T-helper 1 cell treated with Interleukin-12 subunit alpha and Interleukin-12 subunit beta and Interleukin-4 antibody, amounts not matched to agents 30 μg/mL and 1 μg/mL, for 36 hours (primary cell): ENCODE results near the gene KLF7.
A peak's percentile ranks its signal among the peaks of the same experiment; 100 is the strongest.
"Not testable (repeated sequence)": the region's sequence is repeated elsewhere in the genome, so short reads cannot be mapped to it uniquely, and the experiment has no call there.

Experiments used
- H3K27ac Mint-ChIP-seq: one replicate; pipeline ENCODE4 v1.8.0; 2021; ENCODE audit warnings: mild to moderate bottlenecking, mixed read lengths
- H3K27me3 Mint-ChIP-seq: one replicate; pipeline ENCODE4 v1.8.0; 2021; ENCODE audit warnings: low read depth, mixed read lengths
- H3K36me3 Mint-ChIP-seq: one replicate; pipeline ENCODE4 v1.8.0; 2021; ENCODE audit warnings: low read depth, mixed read lengths
- H3K4me1 Mint-ChIP-seq: one replicate; pipeline ENCODE4 v1.8.0; 2021; ENCODE audit warnings: low read depth, mixed read lengths
- H3K4me3 Mint-ChIP-seq: one replicate; pipeline ENCODE4 v1.8.0; 2021; ENCODE audit warnings: mild to moderate bottlenecking, moderate library complexity, mixed read lengths
- H3K9me3 Mint-ChIP-seq: one replicate; pipeline ENCODE4 v1.8.0; 2021; ENCODE audit warnings: mixed read lengths

The KLF7 gene

DNA sequence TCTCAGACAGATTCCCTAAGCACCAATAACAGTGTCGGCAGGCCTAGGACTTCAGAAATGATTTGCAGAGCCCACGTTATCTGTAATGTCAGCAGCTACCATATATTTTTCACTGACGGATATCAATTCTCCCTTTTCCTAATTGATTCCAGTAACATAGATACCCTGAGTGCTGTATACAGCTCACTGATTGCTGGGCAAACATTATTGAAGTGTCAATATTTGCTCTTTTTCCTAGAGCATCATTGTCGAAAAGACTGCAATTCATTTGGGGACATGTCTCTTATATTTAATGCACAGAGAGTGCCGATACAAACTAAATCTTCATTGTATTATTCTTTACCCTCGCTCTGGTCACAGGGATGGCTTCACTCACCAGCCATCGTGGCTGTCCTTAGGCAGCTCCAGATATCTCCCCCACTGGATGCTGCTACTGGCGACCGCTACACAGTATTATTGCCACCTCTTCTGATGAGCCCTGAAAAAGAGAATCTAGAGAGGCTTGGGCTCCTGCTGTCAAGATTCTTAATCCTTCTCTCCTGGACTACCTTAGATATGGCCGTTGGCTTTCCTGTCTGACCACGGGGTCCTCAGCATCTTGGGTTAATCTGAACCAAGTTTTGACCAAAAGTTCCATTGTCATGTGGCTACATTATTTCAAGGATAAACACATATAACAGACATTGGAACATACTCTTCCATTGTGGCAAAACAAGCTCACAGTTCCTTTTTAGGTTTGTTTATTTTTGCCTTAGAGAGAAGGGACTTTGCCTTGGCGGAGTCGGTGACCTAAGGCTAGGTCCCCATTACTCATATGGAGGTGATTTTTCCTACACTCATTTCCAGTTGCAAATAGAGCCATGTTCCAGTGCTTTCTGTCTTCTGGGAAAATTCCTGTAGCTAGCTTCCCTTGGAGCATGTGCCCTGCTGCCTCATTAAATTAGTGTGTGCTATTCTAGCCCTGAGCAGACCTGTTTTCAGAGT lies 121.1 kb downstream of the KLF7 start:
- Mint-ChIP-seq H3K4me1 (peaks cover 13% of the 10 kb centered on the region), H3K9me3 (no peaks in the 10 kb centered on the region), H3K27ac (no peak overlapping the region), H3K4me3 (no peak overlapping the region), H3K27me3 (peaks cover 4% of the 10 kb centered on the region), H3K36me3 (no peaks in the 10 kb centered on the region)

DNA sequence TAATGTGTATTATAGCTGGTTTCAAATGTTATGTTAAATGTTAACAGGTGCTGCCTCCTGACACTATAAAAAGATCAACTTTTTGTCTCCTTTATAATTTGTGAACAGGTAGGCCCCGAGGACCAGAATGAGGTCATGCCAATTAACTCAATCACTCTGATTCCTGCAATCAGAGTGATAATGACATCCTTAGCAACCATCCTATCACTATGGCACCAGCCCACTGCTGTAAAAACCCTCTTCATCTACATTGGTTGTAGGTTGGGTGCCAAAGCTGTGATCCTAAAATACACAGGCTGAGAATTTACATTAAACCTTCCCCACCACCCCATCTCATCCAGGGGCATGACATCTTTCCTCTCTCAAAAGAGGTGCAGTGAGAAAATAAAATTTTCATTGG lies 122.9 kb downstream of the KLF7 start:
- H3K27ac Mint-ChIP-seq = no peak overlapping the region
- no peaks in the 10 kb centered on the region for H3K36me3 Mint-ChIP-seq
- H3K4me3 Mint-ChIP-seq = no peak overlapping the region
- H3K27me3 Mint-ChIP-seq = peaks cover 4% of the 10 kb centered on the region
- peaks cover 13% of the 10 kb centered on the region for H3K4me1 Mint-ChIP-seq
- no peaks in the 10 kb centered on the region for H3K9me3 Mint-ChIP-seq

DNA sequence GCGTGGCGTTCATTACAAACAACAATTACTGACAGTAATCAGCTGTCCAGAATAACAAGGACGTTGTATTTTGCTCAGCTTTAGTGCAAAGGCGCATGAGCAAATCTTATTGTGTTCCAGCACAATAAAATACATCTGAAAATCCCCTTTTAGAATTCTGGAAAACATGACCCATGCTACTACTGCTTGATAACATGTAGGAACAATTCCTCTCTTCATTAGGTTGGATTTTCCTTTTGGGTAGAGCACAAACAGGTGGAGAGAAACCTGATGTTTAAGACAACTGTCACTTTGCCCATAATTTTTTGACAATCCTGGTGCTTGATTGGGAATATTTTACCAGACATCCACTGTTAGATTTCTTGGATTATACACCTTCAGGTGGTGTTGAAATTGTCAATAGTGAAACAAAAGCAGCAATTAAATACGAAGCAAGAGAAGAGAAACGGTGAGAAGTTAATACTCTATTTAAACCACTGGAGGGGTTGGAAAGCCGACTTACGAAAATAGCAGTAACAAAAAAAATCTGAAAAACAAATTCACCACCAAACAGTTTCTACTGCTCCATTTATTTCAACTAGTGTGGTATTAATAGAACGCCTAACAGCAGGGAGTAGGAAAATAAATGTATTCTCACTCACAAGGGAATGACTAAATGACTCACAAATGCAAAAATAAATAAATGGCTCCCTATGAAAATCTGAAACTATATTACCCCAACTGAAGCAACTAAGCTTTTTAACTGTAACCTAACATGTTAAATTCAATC lies 123.8 kb downstream of the KLF7 start:
- Mint-ChIP-seq H3K27me3 (peaks cover 4% of the 10 kb centered on the region), H3K27ac (no peak overlapping the region), H3K36me3 (no peaks in the 10 kb centered on the region), H3K9me3 (no peaks in the 10 kb centered on the region), H3K4me1 (peaks cover 9% of the 10 kb centered on the region), H3K4me3 (no peak overlapping the region)

DNA sequence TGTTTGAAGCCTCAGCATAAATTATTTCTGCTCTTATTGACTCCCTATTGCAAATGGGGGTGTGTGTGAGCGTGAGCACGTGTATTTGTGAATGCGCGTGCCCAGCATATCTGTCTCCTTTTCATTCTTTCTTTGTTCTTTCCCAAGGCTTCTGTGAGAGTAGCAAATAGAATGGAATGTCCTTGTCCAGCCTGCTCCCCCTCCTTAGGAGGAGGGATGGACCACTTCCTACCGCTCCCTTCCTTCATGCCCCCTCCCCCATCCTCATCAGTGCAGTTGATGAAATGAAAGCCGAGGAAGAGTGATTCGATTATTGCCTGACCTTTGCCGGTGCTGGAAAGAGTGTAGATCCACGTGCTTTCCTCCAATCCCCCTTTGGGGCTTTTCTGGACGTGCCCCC lies 124.5 kb downstream of the KLF7 start:
- Mint-ChIP-seq H3K27me3 (peaks cover 8% of the 10 kb centered on the region), H3K4me3 (no peak overlapping the region), H3K9me3 (no peaks in the 10 kb centered on the region), H3K36me3 (no peaks in the 10 kb centered on the region), H3K27ac (no peak overlapping the region), H3K4me1 (peaks cover 3% of the 10 kb centered on the region)

DNA sequence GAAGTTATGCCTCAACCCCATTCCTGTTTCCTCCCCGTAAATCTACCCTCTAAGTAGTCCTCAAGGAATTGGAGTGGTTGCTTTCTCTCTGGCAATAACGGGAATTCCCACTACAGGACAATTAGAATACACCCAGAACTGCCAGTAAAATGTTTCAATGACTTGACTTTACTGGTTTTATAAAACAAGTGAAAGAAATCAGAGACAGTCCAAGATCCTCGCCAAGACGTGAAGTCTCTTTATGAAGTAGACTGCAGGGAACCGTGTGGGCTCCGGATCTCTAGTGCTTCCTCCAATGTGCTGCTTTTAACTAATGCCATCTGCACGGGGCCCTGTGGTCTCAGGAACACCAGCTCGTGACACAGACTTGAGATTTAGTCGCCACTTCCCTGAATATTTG lies 125.1 kb downstream of the KLF7 start:
- no peak overlapping the region for H3K27ac Mint-ChIP-seq
- no peaks in the 10 kb centered on the region for H3K4me1 Mint-ChIP-seq
- H3K9me3 Mint-ChIP-seq = no peaks in the 10 kb centered on the region
- H3K4me3 Mint-ChIP-seq = no peak overlapping the region
- peaks cover 4% of the 10 kb centered on the region for H3K27me3 Mint-ChIP-seq
- no peaks in the 10 kb centered on the region for H3K36me3 Mint-ChIP-seq

DNA sequence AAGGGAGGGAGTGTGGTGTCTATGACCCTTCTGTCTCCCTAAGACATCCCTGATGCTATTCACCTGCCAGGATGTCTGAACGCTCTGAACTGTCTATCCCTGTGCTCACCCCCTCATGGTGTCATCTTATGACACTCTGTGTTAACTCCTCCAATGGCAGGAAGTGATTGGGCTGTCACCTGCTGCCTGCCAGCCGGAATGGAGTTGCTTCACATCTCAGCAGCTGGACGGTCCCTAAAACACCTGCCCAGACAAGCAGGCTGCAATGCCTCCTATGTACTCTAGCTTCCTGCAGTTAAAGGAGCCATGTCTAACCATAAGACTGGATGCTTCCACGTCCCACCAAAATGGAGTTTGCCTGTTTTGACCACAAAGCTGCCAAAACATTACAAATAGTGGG lies 126.5 kb downstream of the KLF7 start:
- Mint-ChIP-seq H3K4me1 (no peaks in the 10 kb centered on the region), H3K4me3 (no peak overlapping the region), H3K27ac (peak overlapping the region; percentile 3), H3K36me3 (no peaks in the 10 kb centered on the region), H3K9me3 (no peaks in the 10 kb centered on the region), H3K27me3 (peaks cover 4% of the 10 kb centered on the region)

DNA sequence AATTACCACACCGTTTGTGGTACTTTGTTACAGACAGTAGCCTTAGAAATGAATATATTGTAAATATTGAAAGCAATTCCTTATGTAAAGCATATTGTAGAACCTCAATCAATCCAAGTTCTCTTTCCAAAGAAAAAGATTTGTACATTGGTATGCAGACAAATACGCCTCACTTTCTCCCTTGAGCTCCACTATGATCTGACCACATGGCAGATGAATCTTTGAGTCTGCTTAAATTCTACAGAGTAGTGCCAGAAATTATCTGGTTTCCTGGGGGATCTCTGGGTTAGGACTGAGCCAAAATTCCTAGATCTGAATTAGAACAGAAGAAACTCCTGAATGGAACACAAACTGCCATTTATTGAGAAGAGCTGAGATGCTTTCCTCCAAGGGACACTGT lies 127.4 kb downstream of the KLF7 start:
- Mint-ChIP-seq H3K4me3 (no peak overlapping the region), H3K4me1 (no peaks in the 10 kb centered on the region), H3K27me3 (peaks cover 4% of the 10 kb centered on the region), H3K36me3 (no peaks in the 10 kb centered on the region), H3K9me3 (peaks cover 6% of the 10 kb centered on the region), H3K27ac (no peak overlapping the region)

DNA sequence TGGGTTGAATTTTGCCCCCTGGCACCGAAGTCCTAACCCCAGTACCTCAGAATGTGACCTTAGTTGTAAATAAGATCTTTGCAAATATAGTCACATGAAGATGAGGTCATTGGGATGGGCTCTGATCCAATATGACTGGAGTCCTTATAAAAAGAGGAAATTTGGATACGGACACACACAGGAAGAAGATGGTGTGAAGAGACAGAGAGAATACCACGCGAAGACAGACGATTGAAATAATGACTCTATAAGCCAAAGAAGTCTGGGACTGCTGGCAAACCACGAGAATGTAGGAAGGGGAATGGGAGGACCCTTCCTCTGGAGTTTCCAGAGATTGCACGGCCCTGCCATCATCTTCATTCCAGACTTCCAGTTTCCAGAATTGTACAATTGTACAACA lies 127.9 kb downstream of the KLF7 start:
- H3K27ac Mint-ChIP-seq = no peak overlapping the region
- peaks cover 10% of the 10 kb centered on the region for H3K9me3 Mint-ChIP-seq
- H3K4me3 Mint-ChIP-seq = no peak overlapping the region
- no peaks in the 10 kb centered on the region for H3K4me1 Mint-ChIP-seq
- peaks cover 4% of the 10 kb centered on the region for H3K27me3 Mint-ChIP-seq
- H3K36me3 Mint-ChIP-seq = no peaks in the 10 kb centered on the region

DNA sequence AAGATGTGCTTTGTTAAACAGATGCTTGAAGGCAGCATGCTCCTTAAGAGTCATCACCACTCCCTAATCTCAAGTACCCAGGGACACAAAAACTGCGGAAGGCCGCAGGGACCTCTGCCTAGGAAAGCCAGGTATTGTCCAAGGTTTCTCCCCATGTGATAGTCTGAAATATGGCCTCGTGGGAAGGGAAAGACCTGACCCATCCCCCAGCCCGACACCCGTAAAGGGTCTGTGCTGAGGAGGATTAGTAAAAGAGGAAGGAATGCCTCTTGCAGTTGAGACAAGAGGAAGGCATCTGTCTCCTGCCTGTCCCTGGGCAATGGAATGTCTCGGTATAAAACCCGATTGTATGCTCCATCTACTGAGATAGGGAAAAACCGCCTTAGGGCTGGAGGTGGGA lies 128.7 kb downstream of the KLF7 start:
- not testable (repeated sequence) for H3K4me3 Mint-ChIP-seq, H3K27ac Mint-ChIP-seq, H3K36me3 Mint-ChIP-seq, H3K27me3 Mint-ChIP-seq, H3K4me1 Mint-ChIP-seq
- H3K9me3 Mint-ChIP-seq = peaks cover 11% of the 10 kb centered on the region

DNA sequence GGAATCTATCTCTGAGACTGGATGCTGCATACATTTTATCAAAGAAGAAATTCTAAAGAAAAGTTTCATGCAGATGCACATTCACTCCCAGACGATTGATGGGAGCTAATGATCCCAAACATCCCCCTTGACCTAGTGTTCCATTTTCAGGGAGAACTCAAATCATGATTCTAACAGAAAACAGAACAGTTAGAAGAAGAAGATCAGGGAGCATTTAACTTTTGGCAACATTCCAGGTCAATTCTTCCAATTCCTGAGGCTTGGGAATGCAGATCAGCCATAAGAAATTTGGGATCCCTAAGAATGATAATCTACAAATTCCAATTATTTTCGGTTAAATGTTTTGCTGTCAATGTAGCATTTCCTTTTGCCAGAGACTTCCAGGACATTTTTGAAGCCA lies 129.9 kb downstream of the KLF7 start:
- H3K36me3 Mint-ChIP-seq = no peaks in the 10 kb centered on the region
- H3K9me3 Mint-ChIP-seq = peaks cover 11% of the 10 kb centered on the region
- H3K4me3 Mint-ChIP-seq = no peak overlapping the region
- peaks cover 4% of the 10 kb centered on the region for H3K27me3 Mint-ChIP-seq
- no peaks in the 10 kb centered on the region for H3K4me1 Mint-ChIP-seq
- H3K27ac Mint-ChIP-seq = no peak overlapping the region

DNA sequence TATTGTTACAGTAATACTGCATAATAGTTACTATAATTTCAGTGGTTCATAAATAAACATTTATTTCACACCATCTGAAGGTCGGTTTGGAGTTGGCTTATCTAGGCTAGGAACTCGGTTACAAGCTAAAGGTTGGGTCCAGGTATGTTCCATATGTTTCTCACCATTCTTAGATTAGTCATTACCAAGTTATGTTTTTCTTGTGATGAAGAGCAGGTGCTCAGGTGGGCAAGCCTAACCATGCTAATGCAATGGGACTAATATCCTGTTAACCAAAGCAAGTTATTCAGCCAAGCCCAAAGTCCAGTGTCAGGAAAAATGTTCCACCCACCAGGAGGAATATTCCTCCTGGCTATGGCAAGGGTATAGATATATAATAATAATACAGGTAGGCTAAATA lies 133.3 kb downstream of the KLF7 start:
- H3K27me3 Mint-ChIP-seq = peaks cover 4% of the 10 kb centered on the region
- no peaks in the 10 kb centered on the region for H3K36me3 Mint-ChIP-seq
- no peaks in the 10 kb centered on the region for H3K4me1 Mint-ChIP-seq
- no peak overlapping the region for H3K27ac Mint-ChIP-seq
- peaks cover 11% of the 10 kb centered on the region for H3K9me3 Mint-ChIP-seq
- no peak overlapping the region for H3K4me3 Mint-ChIP-seq
